Fibroblast of villous mesenchyme (primary cell): Measurements from ENCODE around the gene GTF2IRD1. TPM values are rescaled to one million over a fixed set of nuclear protein-coding genes. Genes with fewer than 3 reads are reported as not detected.

Experiments used
- DNase-seq: peaks from one replicate; pipeline ENCODE4 v3.0.0-alpha.2; 2010; ENCODE audit warnings: low read depth
- H3K4me3 ChIP-seq: 2 replicates; pipeline ENCODE4 v1.5.1; 2011; ENCODE audit warnings: low read depth, mild to moderate bottlenecking, low read length
- total RNA-seq: library from RNA; depleted of rRNA; stranded (reverse); fragments of >200 nt; gene quantifications from 2 replicates; pipeline ENCODE4 v1.2.3, GENCODE V29; 2012
- TF ChIP-seq, protein P1 (sequence below): IDR thresholded peaks from 2 replicates; pipeline ENCODE4 v1.5.1; 2012; ENCODE audit warnings: low read depth, mild to moderate bottlenecking, low read length; ENCODE audit not compliant: insufficient read depth

Gene GTF2IRD1
- total RNA-seq, 1 donor, result 13.4 TPM

- no peak for DNase-seq
- TF ChIP-seq, protein P1, sequence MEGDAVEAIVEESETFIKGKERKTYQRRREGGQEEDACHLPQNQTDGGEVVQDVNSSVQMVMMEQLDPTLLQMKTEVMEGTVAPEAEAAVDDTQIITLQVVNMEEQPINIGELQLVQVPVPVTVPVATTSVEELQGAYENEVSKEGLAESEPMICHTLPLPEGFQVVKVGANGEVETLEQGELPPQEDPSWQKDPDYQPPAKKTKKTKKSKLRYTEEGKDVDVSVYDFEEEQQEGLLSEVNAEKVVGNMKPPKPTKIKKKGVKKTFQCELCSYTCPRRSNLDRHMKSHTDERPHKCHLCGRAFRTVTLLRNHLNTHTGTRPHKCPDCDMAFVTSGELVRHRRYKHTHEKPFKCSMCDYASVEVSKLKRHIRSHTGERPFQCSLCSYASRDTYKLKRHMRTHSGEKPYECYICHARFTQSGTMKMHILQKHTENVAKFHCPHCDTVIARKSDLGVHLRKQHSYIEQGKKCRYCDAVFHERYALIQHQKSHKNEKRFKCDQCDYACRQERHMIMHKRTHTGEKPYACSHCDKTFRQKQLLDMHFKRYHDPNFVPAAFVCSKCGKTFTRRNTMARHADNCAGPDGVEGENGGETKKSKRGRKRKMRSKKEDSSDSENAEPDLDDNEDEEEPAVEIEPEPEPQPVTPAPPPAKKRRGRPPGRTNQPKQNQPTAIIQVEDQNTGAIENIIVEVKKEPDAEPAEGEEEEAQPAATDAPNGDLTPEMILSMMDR, result no peak
- no peak overlapping the region for H3K4me3 ChIP-seq
These were observed 16.8 kb downstream of the GTF2IRD1 start for GRCh38 chr7:74470504-74470903.

GRCh38 chr7:74473116-74473515, 19.4 kb downstream of the GTF2IRD1 start:
- TF ChIP-seq, protein P1, result no peak
- no peak overlapping the region for H3K4me3 ChIP-seq
- DNase-seq, result no peak

DNA sequence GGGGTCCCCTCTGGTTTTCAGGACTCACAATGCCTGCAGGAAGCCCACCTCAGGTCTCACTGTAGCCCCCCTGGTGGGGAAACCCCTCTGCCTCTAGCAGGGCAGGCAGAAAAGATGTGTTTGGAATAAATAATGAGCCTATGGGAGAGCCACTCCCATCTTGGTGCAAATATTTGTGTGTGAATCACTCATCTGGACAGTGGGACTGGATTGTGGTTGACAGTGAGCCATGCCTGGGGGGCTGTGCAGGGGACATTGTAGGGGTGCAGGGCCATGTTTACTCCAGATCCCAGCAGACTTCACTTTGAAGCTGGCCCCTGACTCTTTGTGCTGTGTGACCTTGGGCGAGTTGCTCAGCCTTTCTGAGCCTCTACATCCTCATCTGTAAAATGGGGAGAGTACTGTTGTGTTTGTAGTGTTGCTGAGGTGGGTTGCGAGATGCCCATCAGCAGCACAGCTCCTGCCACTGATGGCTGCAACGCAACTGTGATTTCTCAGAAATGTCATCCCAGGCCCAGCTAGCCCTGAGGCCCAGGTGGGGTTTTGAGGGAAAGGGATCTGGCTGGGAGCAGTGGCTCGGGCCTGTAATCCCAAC, 20.7 kb downstream of the GTF2IRD1 start:
- no peak overlapping the region for H3K4me3 ChIP-seq
- no peak for DNase-seq
- TF ChIP-seq, protein P1, result no peak

- DNase-seq, result no peak
- TF ChIP-seq, protein P1, result no peak
- H3K4me3 ChIP-seq, result no peak overlapping the region
These were observed 21.7 kb downstream of the GTF2IRD1 start for GRCh38 chr7:74475243-74475986.

- TF ChIP-seq, protein P1, result no peak
- H3K4me3 ChIP-seq, result no peak overlapping the region
- DNase-seq, result no peak
These were observed 22.3 kb downstream of the GTF2IRD1 start for GRCh38 chr7:74475987-74476350.

DNA sequence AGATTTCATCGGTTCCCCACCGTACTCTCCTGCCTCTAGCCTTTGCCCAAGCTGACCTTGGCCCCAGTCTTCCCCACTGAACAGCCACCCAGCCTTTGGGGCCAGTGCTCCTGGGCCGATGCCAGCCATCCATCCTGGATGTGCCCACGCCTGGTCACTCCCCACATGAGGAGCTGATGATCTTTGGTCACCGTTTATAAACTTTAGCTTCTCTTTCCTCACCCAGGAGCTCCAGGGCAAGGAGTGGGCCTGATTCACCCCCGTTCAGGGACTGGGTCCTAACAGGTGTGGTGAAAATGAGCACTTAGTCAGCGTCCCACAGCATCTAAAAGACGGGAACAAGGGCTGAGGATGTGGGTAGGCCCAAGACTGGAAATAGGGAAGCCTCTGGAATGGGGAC, 22.9 kb downstream of the GTF2IRD1 start:
- H3K4me3 ChIP-seq, result no peak overlapping the region
- TF ChIP-seq, protein P1, result no peak
- no peak for DNase-seq
